Activated T-cell treated with anti-CD3 and anti-CD28 coated beads, Interleukin-2, amount 50 U/mL, for 24 hours (primary cell): Measurements from ENCODE around the gene INPP4A.
A peak's percentile ranks its signal among the peaks of the same experiment; 100 is the strongest.

ENCODE experiments used
- DNase-seq: peaks from one replicate; pipeline ENCODE4 v3.0.0-alpha.2; 2020
- H3K27ac Mint-ChIP-seq: 2 replicates; pipeline ENCODE4 v1.8.0; 2020; ENCODE audit warnings: mild to moderate bottlenecking, mixed read lengths
- H3K27me3 Mint-ChIP-seq: 2 replicates; pipeline ENCODE4 v1.8.0; 2020; ENCODE audit warnings: mixed read lengths
- H3K36me3 Mint-ChIP-seq: 2 replicates; pipeline ENCODE4 v1.8.0; 2020; ENCODE audit warnings: low read depth, mixed read lengths
- H3K4me1 Mint-ChIP-seq: 2 replicates; pipeline ENCODE4 v1.8.0; 2020; ENCODE audit warnings: low read depth, mixed read lengths
- H3K4me3 Mint-ChIP-seq: 2 replicates; pipeline ENCODE4 v1.8.0; 2020; ENCODE audit warnings: mild to moderate bottlenecking, moderate library complexity, mixed read lengths
- H3K9me3 Mint-ChIP-seq: 2 replicates; pipeline ENCODE4 v1.8.0; 2020; ENCODE audit warnings: mixed read lengths

The INPP4A gene

GRCh38 chr2:98484121-98484557 is 39.5 kb downstream of the INPP4A start:
- H3K27ac Mint-ChIP-seq: peak overlapping the region; percentile 87
- H3K9me3 Mint-ChIP-seq: no peaks in the 10 kb centered on the region
- no peak overlapping the region for H3K4me3 Mint-ChIP-seq
- H3K36me3 Mint-ChIP-seq: no peaks in the 10 kb centered on the region
- no peaks in the 10 kb centered on the region for H3K27me3 Mint-ChIP-seq
- DNase-seq: peak; percentile 24
- H3K4me1 Mint-ChIP-seq: peaks cover 97% of the 10 kb centered on the region

- Mint-ChIP-seq H3K4me1 (peaks cover 97% of the 10 kb centered on the region), H3K9me3 (no peaks in the 10 kb centered on the region), H3K27ac (peak overlapping the region; percentile 27), H3K27me3 (no peaks in the 10 kb centered on the region), H3K36me3 (peaks cover 1% of the 10 kb centered on the region), H3K4me3 (peak overlapping the region; percentile 46)
- DNase-seq: peak; percentile 37
These were observed 40.2 kb downstream of the INPP4A start for GRCh38 chr2:98484652-98485452.

GRCh38 chr2:98485453-98485755 is 40.7 kb downstream of the INPP4A start:
- DNase-seq: no peak
- no peaks in the 10 kb centered on the region for H3K9me3 Mint-ChIP-seq
- peaks cover 5% of the 10 kb centered on the region for H3K36me3 Mint-ChIP-seq
- peaks cover 97% of the 10 kb centered on the region for H3K4me1 Mint-ChIP-seq
- peak overlapping the region; percentile 27 for H3K27ac Mint-ChIP-seq
- no peaks in the 10 kb centered on the region for H3K27me3 Mint-ChIP-seq
- H3K4me3 Mint-ChIP-seq: peak overlapping the region; percentile 46

- Mint-ChIP-seq H3K27me3 (no peaks in the 10 kb centered on the region), H3K36me3 (peaks cover 14% of the 10 kb centered on the region), H3K9me3 (no peaks in the 10 kb centered on the region), H3K4me3 (no peak overlapping the region), H3K4me1 (peaks cover 95% of the 10 kb centered on the region), H3K27ac (peak overlapping the region; percentile 17)
- peak; percentile 26 for DNase-seq
These were observed 41.8 kb downstream of the INPP4A start for GRCh38 chr2:98486374-98486981.

GRCh38 chr2:98487101-98487805 is 42.6 kb downstream of the INPP4A start:
- H3K9me3 Mint-ChIP-seq: no peaks in the 10 kb centered on the region
- peaks cover 20% of the 10 kb centered on the region for H3K36me3 Mint-ChIP-seq
- H3K27ac Mint-ChIP-seq: no peak overlapping the region
- H3K4me3 Mint-ChIP-seq: no peak overlapping the region
- H3K4me1 Mint-ChIP-seq: peaks cover 95% of the 10 kb centered on the region
- H3K27me3 Mint-ChIP-seq: no peaks in the 10 kb centered on the region
- DNase-seq: no peak

- Mint-ChIP-seq H3K27ac (no peak overlapping the region), H3K4me1 (peaks cover 95% of the 10 kb centered on the region)
- DNase-seq: peak; percentile 52
These were observed 43.1 kb downstream of the INPP4A start for GRCh38 chr2:98487806-98488189.

GRCh38 chr2:98488252-98488651 is 43.6 kb downstream of the INPP4A start:
- Mint-ChIP-seq H3K27me3 (no peaks in the 10 kb centered on the region), H3K36me3 (peaks cover 28% of the 10 kb centered on the region), H3K27ac (no peak overlapping the region), H3K4me3 (no peak overlapping the region), H3K4me1 (peaks cover 92% of the 10 kb centered on the region), H3K9me3 (no peaks in the 10 kb centered on the region)
- no peak for DNase-seq

More at GRCh38 chr2:98487806-98488189, 43.1 kb downstream of the INPP4A start:
- Mint-ChIP-seq H3K27me3 (no peaks in the 10 kb centered on the region), H3K4me3 (no peak overlapping the region), H3K36me3 (peaks cover 25% of the 10 kb centered on the region), H3K9me3 (no peaks in the 10 kb centered on the region)

GRCh38 chr2:98489486-98489885 is 44.8 kb downstream of the INPP4A start:
- H3K9me3 Mint-ChIP-seq: peaks cover 3% of the 10 kb centered on the region
- H3K4me3 Mint-ChIP-seq: no peak overlapping the region
- peaks cover 31% of the 10 kb centered on the region for H3K36me3 Mint-ChIP-seq
- H3K27ac Mint-ChIP-seq: no peak overlapping the region
- no peak for DNase-seq
- no peaks in the 10 kb centered on the region for H3K27me3 Mint-ChIP-seq
- H3K4me1 Mint-ChIP-seq: peaks cover 81% of the 10 kb centered on the region

GRCh38 chr2:98489971-98490962 is 45.6 kb downstream of the INPP4A start:
- Mint-ChIP-seq H3K36me3 (peaks cover 39% of the 10 kb centered on the region), H3K4me3 (no peak overlapping the region), H3K4me1 (peaks cover 73% of the 10 kb centered on the region), H3K9me3 (peaks cover 7% of the 10 kb centered on the region), H3K27ac (peak overlapping the region; percentile 64), H3K27me3 (no peaks in the 10 kb centered on the region)
- peak; percentile 25 for DNase-seq

GRCh38 chr2:98492441-98492840 is 47.8 kb downstream of the INPP4A start:
- Mint-ChIP-seq H3K27me3 (no peaks in the 10 kb centered on the region), H3K4me3 (no peak overlapping the region), H3K4me1 (peaks cover 64% of the 10 kb centered on the region), H3K27ac (peak overlapping the region; percentile 77), H3K9me3 (peaks cover 16% of the 10 kb centered on the region), H3K36me3 (peaks cover 59% of the 10 kb centered on the region)
- peak; percentile 25 for DNase-seq

- peaks cover 78% of the 10 kb centered on the region for H3K36me3 Mint-ChIP-seq
- DNase-seq: no peak
- no peak overlapping the region for H3K27ac Mint-ChIP-seq
- no peaks in the 10 kb centered on the region for H3K27me3 Mint-ChIP-seq
- H3K4me3 Mint-ChIP-seq: no peak overlapping the region
- H3K4me1 Mint-ChIP-seq: peaks cover 61% of the 10 kb centered on the region
- peaks cover 21% of the 10 kb centered on the region for H3K9me3 Mint-ChIP-seq
These were observed 50.0 kb downstream of the INPP4A start for GRCh38 chr2:98494699-98495098.

GRCh38 chr2:98496750-98497493 is 52.3 kb downstream of the INPP4A start:
- H3K27ac Mint-ChIP-seq: peak overlapping the region; percentile 26
- no peaks in the 10 kb centered on the region for H3K27me3 Mint-ChIP-seq
- peaks cover 64% of the 10 kb centered on the region for H3K36me3 Mint-ChIP-seq
- DNase-seq: no peak
- no peak overlapping the region for H3K4me3 Mint-ChIP-seq
- H3K4me1 Mint-ChIP-seq: peaks cover 56% of the 10 kb centered on the region
- peaks cover 21% of the 10 kb centered on the region for H3K9me3 Mint-ChIP-seq

GRCh38 chr2:98498703-98499440 is 54.2 kb downstream of the INPP4A start:
- peaks cover 56% of the 10 kb centered on the region for H3K36me3 Mint-ChIP-seq
- no peak overlapping the region for H3K4me3 Mint-ChIP-seq
- H3K27ac Mint-ChIP-seq: peak overlapping the region; percentile 66

More at GRCh38 chr2:98498703-98499440, 54.2 kb downstream of the INPP4A start:
- Mint-ChIP-seq H3K4me1 (peaks cover 66% of the 10 kb centered on the region), H3K9me3 (peaks cover 21% of the 10 kb centered on the region), H3K27me3 (no peaks in the 10 kb centered on the region)
- DNase-seq: no peak
